ENCODE results near the gene SUSD6. TPM values are rescaled to one million over a fixed set of nuclear protein-coding genes. Genes with fewer than 3 reads are reported as not detected.

The SUSD6 gene
- total RNA-seq, 1 experiment from 2014 or later, result 2.1 TPM

GRCh38 chr14:69661194-69661537 lies 49.8 kb downstream of the SUSD6 start:
- in situ Hi-C loops (cut with HindIII; ENCODE audit: low pct_unique_long_range_greater_than_20kb, low sequenced_read_pairs), result no loop called here

GRCh38 chr14:69662636-69663299 lies 51.4 kb downstream of the SUSD6 start:
- in situ Hi-C loops (cut with HindIII; ENCODE audit: low pct_unique_long_range_greater_than_20kb, low sequenced_read_pairs), result no loop called here
- no peak for DNase-seq (ENCODE audit: low read depth)

More at GRCh38 chr14:69661194-69661537, 49.8 kb downstream of the SUSD6 start:
- no peak for DNase-seq (ENCODE audit: low read depth)

- in situ Hi-C loops (cut with HindIII; ENCODE audit: low pct_unique_long_range_greater_than_20kb, low sequenced_read_pairs), result no loop called here
- no peak for DNase-seq (ENCODE audit: low read depth)
Observed at GRCh38 chr14:69663300-69663643, 51.9 kb downstream of the SUSD6 start.

- in situ Hi-C loops (cut with HindIII; ENCODE audit: low pct_unique_long_range_greater_than_20kb, low sequenced_read_pairs), result no loop called here
- DNase-seq (ENCODE audit: low read depth), result no peak
Observed at GRCh38 chr14:69664265-69664664, 52.9 kb downstream of the SUSD6 start.

GRCh38 chr14:69664865-69665526 lies 53.6 kb downstream of the SUSD6 start:
- in situ Hi-C loops (cut with HindIII; ENCODE audit: low pct_unique_long_range_greater_than_20kb, low sequenced_read_pairs), result no loop called here
- no peak for DNase-seq (ENCODE audit: low read depth)

GRCh38 chr14:69665631-69666030 lies 54.2 kb downstream of the SUSD6 start:
- DNase-seq (ENCODE audit: low read depth), result no peak
- in situ Hi-C loops (cut with HindIII; ENCODE audit: low pct_unique_long_range_greater_than_20kb, low sequenced_read_pairs), result no loop called here

- in situ Hi-C loops (cut with HindIII; ENCODE audit: low pct_unique_long_range_greater_than_20kb, low sequenced_read_pairs), result no loop called here
- no peak for DNase-seq (ENCODE audit: low read depth)
Observed at GRCh38 chr14:69666112-69666511, 54.7 kb downstream of the SUSD6 start.

- no peak for DNase-seq (ENCODE audit: low read depth)
- in situ Hi-C loops (cut with HindIII; ENCODE audit: low pct_unique_long_range_greater_than_20kb, low sequenced_read_pairs), result no loop called here
Observed at GRCh38 chr14:69666690-69667211, 55.4 kb downstream of the SUSD6 start.

- no peak for DNase-seq (ENCODE audit: low read depth)
- in situ Hi-C loops (cut with HindIII; ENCODE audit: low pct_unique_long_range_greater_than_20kb, low sequenced_read_pairs), result no loop called here
Observed at GRCh38 chr14:69667938-69668335, 56.5 kb downstream of the SUSD6 start.

- in situ Hi-C loops (cut with HindIII; ENCODE audit: low pct_unique_long_range_greater_than_20kb, low sequenced_read_pairs), result no loop called here
- DNase-seq (ENCODE audit: low read depth), result no peak
Observed at GRCh38 chr14:69669375-69669774, 58.0 kb downstream of the SUSD6 start.

- no peak for DNase-seq (ENCODE audit: low read depth)
- in situ Hi-C loops (cut with HindIII; ENCODE audit: low pct_unique_long_range_greater_than_20kb, low sequenced_read_pairs), result no loop called here
Observed at GRCh38 chr14:69670093-69670492, 58.7 kb downstream of the SUSD6 start.

GRCh38 chr14:69671365-69672030 lies 60.1 kb downstream of the SUSD6 start:
- in situ Hi-C loops (cut with HindIII; ENCODE audit: low pct_unique_long_range_greater_than_20kb, low sequenced_read_pairs), result no loop called here
- no peak for DNase-seq (ENCODE audit: low read depth)

- no peak for DNase-seq (ENCODE audit: low read depth)
- in situ Hi-C loops (cut with HindIII; ENCODE audit: low pct_unique_long_range_greater_than_20kb, low sequenced_read_pairs), result no loop called here
Observed at GRCh38 chr14:69672356-69672755, 61.0 kb downstream of the SUSD6 start.

- in situ Hi-C loops (cut with HindIII; ENCODE audit: low pct_unique_long_range_greater_than_20kb, low sequenced_read_pairs), result no loop called here
- no peak for DNase-seq (ENCODE audit: low read depth)
Observed at GRCh38 chr14:69673104-69673503, 61.7 kb downstream of the SUSD6 start.

GRCh38 chr14:69673578-69674305 lies 62.3 kb downstream of the SUSD6 start:
- no peak for DNase-seq (ENCODE audit: low read depth)
- in situ Hi-C loops (cut with HindIII; ENCODE audit: low pct_unique_long_range_greater_than_20kb, low sequenced_read_pairs), result no loop called here

- in situ Hi-C loops (cut with HindIII; ENCODE audit: low pct_unique_long_range_greater_than_20kb, low sequenced_read_pairs), result no loop called here
- no peak for DNase-seq (ENCODE audit: low read depth)
Observed at GRCh38 chr14:69674546-69675244, 63.3 kb downstream of the SUSD6 start.

GRCh38 chr14:69675245-69675583 lies 63.8 kb downstream of the SUSD6 start:
- in situ Hi-C loops (cut with HindIII; ENCODE audit: low pct_unique_long_range_greater_than_20kb, low sequenced_read_pairs), result no loop called here
- no peak for DNase-seq (ENCODE audit: low read depth)

- DNase-seq (ENCODE audit: low read depth), result no peak
- in situ Hi-C loops (cut with HindIII; ENCODE audit: low pct_unique_long_range_greater_than_20kb, low sequenced_read_pairs), result no loop called here
Observed at GRCh38 chr14:69675877-69676416, 64.6 kb downstream of the SUSD6 start.
